ENCODE data around the gene NEURL4. TPM values are rescaled to one million over a fixed set of nuclear protein-coding genes. Genes with fewer than 3 reads are reported as not detected.
A peak's percentile ranks its signal among the peaks of the same experiment; 100 is the strongest.
"Not testable (repeated sequence)": the region's sequence is repeated elsewhere in the genome, so short reads cannot be mapped to it uniquely, and the experiment has no call there.

NEURL4 gene
- polyA plus RNA-seq, 2 of the 4 experiments (the other 2 are of a cell fraction): 12.2 to 50.4 TPM

- Histone ChIP-seq H3K9me3 (no peaks in the 10 kb centered on the region), H3K4me3 (no peak overlapping the region), H3K27ac (no peak overlapping the region), H3K4me1 (no peaks in the 10 kb centered on the region), H3K4me2 (no peak overlapping the region)
- no peak for FAIRE-seq
- 74% methylated on average over 5 of the region's 5 CpGs for WGBS (ENCODE audit: missing lambda C conversion rate)
- ChIA-PET POLR2A (no interaction called here), CTCF (interaction anchor here (1.0 to 12.6 kb wide), 8 partner anchors 10 to 318 kb away, joined by 3 to 154 read pairs (median 4); partner anchors contain the start of genes KCTD11, TMEM95 and TP53)
- TF ChIP-seq BHLHE40 (IDR thresholded peaks at IDR 0.05; ENCODE audit: low read depth, low read length) (no peak), RAD21 (conservative IDR thresholded peaks at IDR 0.05 in 1 of 2, IDR thresholded peaks at IDR 0.05 in 1 of 2) (no peak), RARB (CRISPR knock-in tag; IDR thresholded peaks at IDR 0.05) (no peak), CBX8 (IDR thresholded peaks at IDR 0.05) (no peak), NFE2L2 (conservative IDR thresholded peaks at IDR 0.05; ENCODE audit: low read length) (no peak), KDM5A (IDR thresholded peaks at IDR 0.05) (no peak), PHF8 (IDR thresholded peaks at IDR 0.05; ENCODE audit: borderline replicate concordance, low read depth) (no peak), SMC3 (IDR thresholded peaks at IDR 0.05) (no peak), MAFK (IDR thresholded peaks at IDR 0.05; ENCODE audit: partially characterized antibody) (no peak), FOSL2 (IDR thresholded peaks at IDR 0.05) (no peak), FOSL2 (CRISPR knock-in tag; IDR thresholded peaks at IDR 0.05) (no peak), HES2 (IDR thresholded peaks at IDR 0.05) (no peak)
- TF ChIP-seq, protein P1, sequence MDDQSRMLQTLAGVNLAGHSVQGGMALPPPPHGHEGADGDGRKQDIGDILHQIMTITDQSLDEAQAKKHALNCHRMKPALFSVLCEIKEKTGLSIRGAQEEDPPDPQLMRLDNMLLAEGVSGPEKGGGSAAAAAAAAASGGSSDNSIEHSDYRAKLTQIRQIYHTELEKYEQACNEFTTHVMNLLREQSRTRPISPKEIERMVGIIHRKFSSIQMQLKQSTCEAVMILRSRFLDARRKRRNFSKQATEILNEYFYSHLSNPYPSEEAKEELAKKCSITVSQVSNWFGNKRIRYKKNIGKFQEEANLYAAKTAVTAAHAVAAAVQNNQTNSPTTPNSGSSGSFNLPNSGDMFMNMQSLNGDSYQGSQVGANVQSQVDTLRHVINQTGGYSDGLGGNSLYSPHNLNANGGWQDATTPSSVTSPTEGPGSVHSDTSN (IDR thresholded peaks at IDR 0.05): no peak
- TF ChIP-seq, protein P2, sequence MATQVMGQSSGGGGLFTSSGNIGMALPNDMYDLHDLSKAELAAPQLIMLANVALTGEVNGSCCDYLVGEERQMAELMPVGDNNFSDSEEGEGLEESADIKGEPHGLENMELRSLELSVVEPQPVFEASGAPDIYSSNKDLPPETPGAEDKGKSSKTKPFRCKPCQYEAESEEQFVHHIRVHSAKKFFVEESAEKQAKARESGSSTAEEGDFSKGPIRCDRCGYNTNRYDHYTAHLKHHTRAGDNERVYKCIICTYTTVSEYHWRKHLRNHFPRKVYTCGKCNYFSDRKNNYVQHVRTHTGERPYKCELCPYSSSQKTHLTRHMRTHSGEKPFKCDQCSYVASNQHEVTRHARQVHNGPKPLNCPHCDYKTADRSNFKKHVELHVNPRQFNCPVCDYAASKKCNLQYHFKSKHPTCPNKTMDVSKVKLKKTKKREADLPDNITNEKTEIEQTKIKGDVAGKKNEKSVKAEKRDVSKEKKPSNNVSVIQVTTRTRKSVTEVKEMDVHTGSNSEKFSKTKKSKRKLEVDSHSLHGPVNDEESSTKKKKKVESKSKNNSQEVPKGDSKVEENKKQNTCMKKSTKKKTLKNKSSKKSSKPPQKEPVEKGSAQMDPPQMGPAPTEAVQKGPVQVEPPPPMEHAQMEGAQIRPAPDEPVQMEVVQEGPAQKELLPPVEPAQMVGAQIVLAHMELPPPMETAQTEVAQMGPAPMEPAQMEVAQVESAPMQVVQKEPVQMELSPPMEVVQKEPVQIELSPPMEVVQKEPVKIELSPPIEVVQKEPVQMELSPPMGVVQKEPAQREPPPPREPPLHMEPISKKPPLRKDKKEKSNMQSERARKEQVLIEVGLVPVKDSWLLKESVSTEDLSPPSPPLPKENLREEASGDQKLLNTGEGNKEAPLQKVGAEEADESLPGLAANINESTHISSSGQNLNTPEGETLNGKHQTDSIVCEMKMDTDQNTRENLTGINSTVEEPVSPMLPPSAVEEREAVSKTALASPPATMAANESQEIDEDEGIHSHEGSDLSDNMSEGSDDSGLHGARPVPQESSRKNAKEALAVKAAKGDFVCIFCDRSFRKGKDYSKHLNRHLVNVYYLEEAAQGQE (IDR thresholded peaks at IDR 0.05): no peak
- DNase-seq (ENCODE audit: low read depth in 1 of 2, low spot score in 1 of 2): no peak
- ATAC-seq: 0 out of 6 replicates have a peak, but pooled peaks of 1 of the 2 experiments have one; percentile 17
Observed at GRCh38 chr17:7369825-7370224, 40.7 kb upstream of the NEURL4 start.

- H3K4me2 ChIP-seq; H3K27ac ChIP-seq; H3K4me3 ChIP-seq; ATAC-seq; FAIRE-seq; H3K4me1 ChIP-seq; H3K9me3 ChIP-seq; POLR2A ChIA-PET; DNase-seq (ENCODE audit: low read depth in 1 of 2, low spot score in 1 of 2): not testable (repeated sequence)
- WGBS (ENCODE audit: missing lambda C conversion rate): 72% methylated on average over 5 of the region's 5 CpGs
- CTCF ChIA-PET: interaction anchor here (0.6 to 12.6 kb wide), 6 partner anchors 9 to 192 kb away, joined by 3 to 154 read pairs (median 8); partner anchors contain the start of genes KCTD11 and TMEM95
Observed at GRCh38 chr17:7368599-7368994, 39.5 kb upstream of the NEURL4 start.

DNA sequence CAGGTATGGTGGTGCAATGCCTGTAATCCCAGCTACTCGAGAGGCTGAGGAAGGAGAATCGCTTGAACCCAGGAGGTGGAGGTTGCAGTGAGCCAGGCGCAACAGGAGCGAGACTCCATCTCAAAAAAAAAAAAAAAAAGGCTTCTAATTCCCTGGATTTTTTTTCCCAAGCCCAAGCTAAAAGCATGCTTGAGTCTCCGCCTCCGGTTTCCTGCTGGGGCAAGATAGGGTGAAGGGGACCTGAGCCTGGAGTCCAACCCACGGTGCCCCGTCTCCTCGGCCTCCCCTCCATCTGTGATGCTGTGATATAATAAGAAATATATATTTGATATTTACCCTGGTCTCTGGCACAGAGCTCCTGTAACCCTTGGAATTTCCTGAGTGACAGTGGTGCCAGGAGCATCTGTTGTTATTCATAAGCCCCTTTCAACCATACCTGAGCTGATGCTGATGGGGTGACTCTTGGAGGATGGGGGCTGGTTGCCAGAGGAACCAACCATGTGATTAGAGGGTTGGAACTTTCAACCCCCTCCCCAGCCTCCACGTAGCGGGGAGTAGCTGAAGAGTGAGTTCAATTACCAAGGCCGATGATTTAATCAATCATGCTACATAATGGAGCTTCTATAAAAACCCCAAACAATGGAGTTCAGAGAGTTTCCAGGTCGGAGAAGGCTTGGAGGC lies 38.9 kb upstream of the NEURL4 start:
- H3K27ac ChIP-seq: no peak overlapping the region
- no peak for FAIRE-seq
- no peak for DNase-seq (ENCODE audit: low read depth in 1 of 2, low spot score in 1 of 2)
- ATAC-seq: no peak
- 77% methylated on average over 13 of the region's 13 CpGs for WGBS (ENCODE audit: missing lambda C conversion rate)
- no peak overlapping the region for H3K4me2 ChIP-seq
- peaks cover 5% of the 10 kb centered on the region; the same call in 2 of the 3 replicates for H3K4me1 ChIP-seq
- H3K9me3 ChIP-seq: no peaks in the 10 kb centered on the region
- H3K4me3 ChIP-seq: no peak overlapping the region
- POLR2A ChIA-PET: no interaction called here
- CTCF ChIA-PET: interaction anchor here (0.6 to 12.6 kb wide), 7 partner anchors 9 to 192 kb away, joined by 3 to 154 read pairs (median 7); partner anchors contain the start of genes KCTD11 and TMEM95
- TF ChIP-seq, protein P3, sequence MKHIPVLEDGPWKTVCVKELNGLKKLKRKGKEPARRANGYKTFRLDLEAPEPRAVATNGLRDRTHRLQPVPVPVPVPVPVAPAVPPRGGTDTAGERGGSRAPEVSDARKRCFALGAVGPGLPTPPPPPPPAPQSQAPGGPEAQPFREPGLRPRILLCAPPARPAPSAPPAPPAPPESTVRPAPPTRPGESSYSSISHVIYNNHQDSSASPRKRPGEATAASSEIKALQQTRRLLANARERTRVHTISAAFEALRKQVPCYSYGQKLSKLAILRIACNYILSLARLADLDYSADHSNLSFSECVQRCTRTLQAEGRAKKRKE (CRISPR knock-in tag; IDR thresholded peaks at IDR 0.05; ENCODE audit: low read depth): no peak
- TF ChIP-seq PHF8 (IDR thresholded peaks at IDR 0.05; ENCODE audit: borderline replicate concordance, low read depth) (no peak), KDM5A (IDR thresholded peaks at IDR 0.05) (no peak), HES2 (IDR thresholded peaks at IDR 0.05) (no peak), JUNB (IDR thresholded peaks at IDR 0.05) (no peak), CEBPB (IDR thresholded peaks at IDR 0.05) (no peak), RCOR1 (IDR thresholded peaks at IDR 0.05; ENCODE audit: low read depth, low read length) (no peak), SREBF2 (IDR thresholded peaks at IDR 0.05) (no peak), EHF (CRISPR knock-in tag; IDR thresholded peaks at IDR 0.05) (no peak), MYC (IDR thresholded peaks at IDR 0.05; ENCODE audit: borderline replicate concordance, low read length) (no peak)
- TF ChIP-seq, protein P4, sequence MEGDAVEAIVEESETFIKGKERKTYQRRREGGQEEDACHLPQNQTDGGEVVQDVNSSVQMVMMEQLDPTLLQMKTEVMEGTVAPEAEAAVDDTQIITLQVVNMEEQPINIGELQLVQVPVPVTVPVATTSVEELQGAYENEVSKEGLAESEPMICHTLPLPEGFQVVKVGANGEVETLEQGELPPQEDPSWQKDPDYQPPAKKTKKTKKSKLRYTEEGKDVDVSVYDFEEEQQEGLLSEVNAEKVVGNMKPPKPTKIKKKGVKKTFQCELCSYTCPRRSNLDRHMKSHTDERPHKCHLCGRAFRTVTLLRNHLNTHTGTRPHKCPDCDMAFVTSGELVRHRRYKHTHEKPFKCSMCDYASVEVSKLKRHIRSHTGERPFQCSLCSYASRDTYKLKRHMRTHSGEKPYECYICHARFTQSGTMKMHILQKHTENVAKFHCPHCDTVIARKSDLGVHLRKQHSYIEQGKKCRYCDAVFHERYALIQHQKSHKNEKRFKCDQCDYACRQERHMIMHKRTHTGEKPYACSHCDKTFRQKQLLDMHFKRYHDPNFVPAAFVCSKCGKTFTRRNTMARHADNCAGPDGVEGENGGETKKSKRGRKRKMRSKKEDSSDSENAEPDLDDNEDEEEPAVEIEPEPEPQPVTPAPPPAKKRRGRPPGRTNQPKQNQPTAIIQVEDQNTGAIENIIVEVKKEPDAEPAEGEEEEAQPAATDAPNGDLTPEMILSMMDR (IDR thresholded peaks at IDR 0.05): no peak
- TF ChIP-seq, protein P5, sequence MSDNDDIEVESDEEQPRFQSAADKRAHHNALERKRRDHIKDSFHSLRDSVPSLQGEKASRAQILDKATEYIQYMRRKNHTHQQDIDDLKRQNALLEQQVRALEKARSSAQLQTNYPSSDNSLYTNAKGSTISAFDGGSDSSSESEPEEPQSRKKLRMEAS (IDR thresholded peaks at IDR 0.05): no peak
- TF ChIP-seq, protein P1 (IDR thresholded peaks at IDR 0.05): no peak
